ENCODE results near the gene PLD5. TPM values are rescaled to one million over a fixed set of nuclear protein-coding genes. Genes with fewer than 3 reads are reported as not detected.

The PLD5 gene
- total and polyA plus RNA-seq, 2 of the 13 experiments (the other 11 are each of a cell fraction or from before 2014, with no cell fraction given) = not detected

- H3K27me3 ChIP-seq (ENCODE audit: control insufficient read depth in 1 of 2, insufficient read depth in 2 of 2, low read length in 2 of 2) = no peaks in the 10 kb centered on the region
- POLR2A ChIA-PET = no interaction called here
- in situ Hi-C loops (cut with HindIII; ENCODE audit: extremely low pct_ligation_motif_present, low pct_unique_long_range_greater_than_20kb) = no loop called here
- H3K4me3 ChIP-seq (replicated peaks in 1 of 3; ENCODE audit: insufficient read depth in 1 of 3, low read depth in 2 of 3, low read length in 3 of 3) = no peak overlapping the region
- H3K4me2 ChIP-seq (ENCODE audit: low read depth, low read length) = no peak overlapping the region
- no TSS peak for BruUV-seq (replicated peaks)
- CTCF ChIA-PET (ENCODE audit: low intra/inter-chr PET ratio, low total read pairs) = no interaction called here
- ATAC-seq (no peak), DNase-seq (ENCODE audit: low spot score) (no peak), FAIRE-seq (no peak)
- WGBS (ENCODE audit: low lambda C conversion rate) = 7% methylated on average over 8 of the region's 8 CpGs
- no peaks in the 10 kb centered on the region for H3K9me3 ChIP-seq (ENCODE audit: low read length)
- H4K20me1 ChIP-seq (ENCODE audit: insufficient read depth, low read length) = no peaks in the 10 kb centered on the region
- H3K27ac ChIP-seq (ENCODE audit: extremely low read length, insufficient read depth, low read length) = no peak overlapping the region
- no peaks in the 10 kb centered on the region for H3K4me1 ChIP-seq (ENCODE audit: insufficient read depth, low read length)
- no peaks in the 10 kb centered on the region for H3K36me3 ChIP-seq (replicated peaks in 1 of 2; ENCODE audit: control insufficient read depth in 1 of 2, insufficient read depth in 2 of 2, low read length in 2 of 2)
- H2AFZ ChIP-seq (ENCODE audit: low read length) = no peak overlapping the region
- no peak for TF ChIP-seq HOXA7 (CRISPR knock-in tag; IDR thresholded peaks at IDR 0.05)
- TF ChIP-seq ESRRA (CRISPR knock-in tag; IDR thresholded peaks at IDR 0.05; ENCODE audit: low read depth) = no peak
- TF ChIP-seq EHMT2 (IDR thresholded peaks at IDR 0.05; ENCODE audit: borderline replicate concordance, low read depth, low read length) = no peak
- H3K9ac ChIP-seq (ENCODE audit: insufficient read depth, low read depth, low read length) = no peak overlapping the region
- intact Hi-C loops (cut with micrococcal nuclease; ENCODE audit: unreplicated experiment) = no loop called here
- no peaks in the 10 kb centered on the region for H3K79me2 ChIP-seq (ENCODE audit: insufficient read depth, low read length)
Observed at GRCh38 chr1:242428399-242429190, 95.9 kb downstream of the PLD5 start.

GRCh38 chr1:242427519-242427918 is 97.0 kb downstream of the PLD5 start:
- intact Hi-C loops (cut with micrococcal nuclease; ENCODE audit: unreplicated experiment) = no loop called here

More at GRCh38 chr1:242427519-242427918, 97.0 kb downstream of the PLD5 start:
- Histone ChIP-seq H4K20me1 (ENCODE audit: insufficient read depth, low read length) (no peaks in the 10 kb centered on the region), H3K9me3 (ENCODE audit: low read length) (no peaks in the 10 kb centered on the region), H3K27me3 (ENCODE audit: control insufficient read depth in 1 of 2, insufficient read depth in 2 of 2, low read length in 2 of 2) (no peaks in the 10 kb centered on the region), H2AFZ (ENCODE audit: low read length) (no peak overlapping the region), H3K4me2 (ENCODE audit: low read depth, low read length) (no peak overlapping the region), H3K4me1 (ENCODE audit: insufficient read depth, low read length) (no peaks in the 10 kb centered on the region), H3K9ac (ENCODE audit: insufficient read depth, low read depth, low read length) (no peak overlapping the region), H3K4me3 (replicated peaks in 1 of 3; ENCODE audit: insufficient read depth in 1 of 3, low read depth in 2 of 3, low read length in 3 of 3) (no peak overlapping the region), H3K36me3 (replicated peaks in 1 of 2; ENCODE audit: control insufficient read depth in 1 of 2, insufficient read depth in 2 of 2, low read length in 2 of 2) (no peaks in the 10 kb centered on the region), H3K79me2 (ENCODE audit: insufficient read depth, low read length) (no peaks in the 10 kb centered on the region), H3K27ac (ENCODE audit: extremely low read length, insufficient read depth, low read length) (no peak overlapping the region)
- TF ChIP-seq RERE (CRISPR knock-in tag; IDR thresholded peaks at IDR 0.05; ENCODE audit: low read depth) (no peak), POLR2A (IDR thresholded peaks at IDR 0.05; ENCODE audit: insufficient read depth in 1 of 2, low read depth in 2 of 2, low read length in 2 of 2) (no peak), ZNF629 (CRISPR knock-in tag; conservative IDR thresholded peaks at IDR 0.05) (no peak), BCL6 (CRISPR knock-in tag; IDR thresholded peaks at IDR 0.05) (no peak), FOXJ3 (CRISPR knock-in tag; IDR thresholded peaks at IDR 0.05; ENCODE audit: borderline replicate concordance) (no peak), SP1 (IDR thresholded peaks at IDR 0.05) (no peak), SP1 (CRISPR knock-in tag; IDR thresholded peaks at IDR 0.05) (no peak), THYN1 (CRISPR knock-in tag; IDR thresholded peaks at IDR 0.05; ENCODE audit: borderline replicate concordance, low read depth) (no peak), ZNF768 (CRISPR knock-in tag; IDR thresholded peaks at IDR 0.05) (no peak)
- ATAC-seq (no peak), FAIRE-seq (no peak), DNase-seq (ENCODE audit: low spot score) (no peak)
- BruUV-seq (replicated peaks) = no TSS peak
- CTCF ChIA-PET (ENCODE audit: low intra/inter-chr PET ratio, low total read pairs) = no interaction called here
- in situ Hi-C loops (cut with HindIII; ENCODE audit: extremely low pct_ligation_motif_present, low pct_unique_long_range_greater_than_20kb) = no loop called here
- POLR2A ChIA-PET = no interaction called here
- WGBS (ENCODE audit: low lambda C conversion rate) = 3% methylated on average over 4 of the region's 4 CpGs
